Glomerular endothelial cell (primary cell): Measurements from ENCODE around the gene ALPG. TPM values are rescaled to one million over a fixed set of nuclear protein-coding genes. Genes with fewer than 3 reads are reported as not detected.
"Not testable (repeated sequence)": the region's sequence is repeated elsewhere in the genome, so short reads cannot be mapped to it uniquely, and the experiment has no call there.

Source experiments
- DNase-seq: peaks from one replicate; pipeline ENCODE4 v3.0.0-alpha.2; 2011; ENCODE audit warnings: low read depth, low spot score; ENCODE audit errors: extremely low read depth
- total RNA-seq: library from RNA; depleted of rRNA; stranded (reverse); fragments of >200 nt; gene quantifications from 2 replicates; pipeline ENCODE4 v1.2.3, GENCODE V29; 2015

Gene ALPG
- not detected in 2 replicates for total RNA-seq

DNA sequence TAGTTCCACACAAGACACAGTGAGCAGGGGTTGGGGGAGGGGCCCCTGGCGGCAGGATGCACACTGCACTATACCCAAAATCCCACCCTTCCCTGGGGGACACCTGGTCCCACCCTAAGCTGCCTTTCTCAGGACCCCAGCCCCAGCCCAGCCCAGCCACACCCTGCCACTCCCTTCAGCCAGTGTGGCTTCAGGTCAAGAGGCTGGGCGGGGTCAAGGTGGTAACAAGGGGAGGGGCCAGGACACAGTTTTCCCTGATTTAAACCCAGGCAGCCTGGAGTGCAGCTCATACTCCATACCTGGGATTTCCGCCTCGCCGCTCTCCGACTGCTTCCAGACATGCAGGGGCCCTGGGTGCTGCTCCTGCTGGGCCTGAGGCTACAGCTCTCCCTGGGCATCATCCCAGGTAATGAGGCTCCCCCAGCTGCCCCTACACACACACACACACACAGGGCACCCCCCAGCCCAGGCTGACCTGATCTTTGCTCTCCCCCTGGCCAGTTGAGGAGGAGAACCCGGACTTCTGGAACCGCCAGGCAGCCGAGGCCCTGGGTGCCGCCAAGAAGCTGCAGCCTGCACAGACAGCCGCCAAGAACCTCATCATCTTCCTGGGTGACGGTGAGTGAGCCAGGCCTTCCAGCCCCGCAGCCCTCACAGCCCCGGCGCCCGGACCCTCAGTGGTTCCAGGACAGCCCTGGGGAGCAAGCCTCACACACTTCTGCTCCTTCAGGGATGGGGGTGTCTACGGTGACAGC lies at the start of gene ALPG:
Gene ALPG, plus strand, starts transcription at position 289 of the 755 bp plus-strand sequence. Its CDS starts 51 bp downstream, at position 340.
- DNase-seq = no peak

DNA sequence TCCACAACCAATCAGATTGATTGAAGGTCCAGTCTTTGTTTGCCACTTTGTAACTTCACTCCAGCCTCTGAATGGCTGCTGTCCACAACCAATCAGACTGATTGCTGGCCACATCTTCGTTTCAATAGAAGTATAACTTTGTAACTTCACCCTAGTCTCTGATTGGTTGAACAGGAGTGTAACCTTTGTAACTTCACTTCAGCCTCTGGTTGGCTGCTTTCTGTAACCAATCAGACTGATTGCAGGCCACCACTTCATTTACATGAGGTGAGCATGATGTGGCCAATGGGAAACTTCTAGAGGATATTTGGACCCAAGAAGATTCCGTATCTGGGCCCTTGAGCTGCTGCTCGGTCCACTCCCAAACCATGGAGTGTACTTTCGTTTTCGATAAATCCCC lies 45.0 kb upstream of the ALPG start:
- no peak for DNase-seq

DNA sequence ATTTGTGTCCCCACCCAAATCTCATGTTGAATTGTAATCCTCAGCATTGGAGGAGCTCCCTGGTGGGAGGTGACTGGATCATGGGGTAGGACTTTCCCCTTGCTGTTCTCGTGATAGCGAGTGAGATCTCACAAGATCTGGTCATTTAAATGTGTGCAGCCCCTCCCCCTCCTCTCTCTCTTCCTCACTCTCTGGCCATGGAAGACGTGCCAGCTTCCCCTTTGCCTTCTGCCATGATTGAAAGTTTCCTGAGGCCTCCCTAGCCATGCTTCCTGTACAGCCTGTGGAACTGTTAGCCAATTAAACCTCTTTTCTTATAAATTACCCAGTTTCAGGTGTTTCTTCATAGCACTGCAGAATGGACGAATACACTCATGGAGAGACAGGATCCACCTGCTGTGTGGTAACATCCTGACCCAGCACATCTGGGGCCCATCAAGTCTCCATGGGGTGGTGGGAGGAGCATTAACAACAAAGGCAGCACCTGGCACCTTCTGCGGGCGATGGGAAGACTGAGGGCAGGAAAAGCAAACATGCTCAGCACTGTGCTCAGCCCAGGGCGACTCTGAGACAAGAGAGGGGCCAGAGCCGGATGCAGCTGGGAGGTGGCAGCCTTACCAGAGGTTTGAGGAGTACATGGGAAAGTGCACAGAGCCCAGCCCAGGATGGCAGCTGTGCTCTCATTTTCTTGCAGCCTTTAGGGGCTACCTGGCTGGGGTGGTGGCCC lies 44.3 kb upstream of the ALPG start:
- no peak for DNase-seq

DNA sequence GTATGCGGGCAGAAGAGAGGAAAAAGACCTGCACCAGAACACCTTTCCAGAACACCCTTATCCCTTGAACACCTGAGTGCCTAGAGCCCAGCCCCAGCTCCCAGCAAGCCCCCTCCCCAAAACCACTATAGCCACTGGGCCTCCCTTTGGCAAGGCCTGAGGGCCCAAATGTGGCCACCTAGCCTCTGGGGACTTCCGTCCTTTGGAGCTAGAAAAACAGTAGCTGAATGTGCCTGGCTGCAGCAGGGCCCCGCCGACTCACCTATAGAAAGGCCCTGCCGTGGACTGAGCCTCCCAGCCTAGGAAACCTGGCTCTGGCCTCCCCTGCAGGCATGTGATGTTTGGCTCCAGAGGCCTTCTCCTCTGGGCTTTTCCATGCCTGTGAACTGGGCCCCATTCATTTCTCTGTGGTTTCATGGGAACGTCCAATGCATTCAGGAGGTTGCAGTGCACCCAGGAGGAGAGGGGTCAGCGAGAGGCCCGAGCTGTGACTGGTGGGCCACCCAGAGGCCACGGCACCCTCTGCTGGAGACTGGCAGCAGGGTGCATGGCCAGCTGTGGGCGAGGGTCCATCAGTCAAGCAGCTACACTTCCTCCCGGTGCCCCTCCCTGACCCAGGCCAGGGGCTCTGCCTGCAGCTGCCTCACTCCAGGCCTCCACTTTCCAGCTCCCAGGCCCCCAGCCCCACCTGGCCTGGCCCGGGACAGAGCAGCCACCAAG lies 43.4 kb upstream of the ALPG start:
- DNase-seq = not testable (repeated sequence)

DNA sequence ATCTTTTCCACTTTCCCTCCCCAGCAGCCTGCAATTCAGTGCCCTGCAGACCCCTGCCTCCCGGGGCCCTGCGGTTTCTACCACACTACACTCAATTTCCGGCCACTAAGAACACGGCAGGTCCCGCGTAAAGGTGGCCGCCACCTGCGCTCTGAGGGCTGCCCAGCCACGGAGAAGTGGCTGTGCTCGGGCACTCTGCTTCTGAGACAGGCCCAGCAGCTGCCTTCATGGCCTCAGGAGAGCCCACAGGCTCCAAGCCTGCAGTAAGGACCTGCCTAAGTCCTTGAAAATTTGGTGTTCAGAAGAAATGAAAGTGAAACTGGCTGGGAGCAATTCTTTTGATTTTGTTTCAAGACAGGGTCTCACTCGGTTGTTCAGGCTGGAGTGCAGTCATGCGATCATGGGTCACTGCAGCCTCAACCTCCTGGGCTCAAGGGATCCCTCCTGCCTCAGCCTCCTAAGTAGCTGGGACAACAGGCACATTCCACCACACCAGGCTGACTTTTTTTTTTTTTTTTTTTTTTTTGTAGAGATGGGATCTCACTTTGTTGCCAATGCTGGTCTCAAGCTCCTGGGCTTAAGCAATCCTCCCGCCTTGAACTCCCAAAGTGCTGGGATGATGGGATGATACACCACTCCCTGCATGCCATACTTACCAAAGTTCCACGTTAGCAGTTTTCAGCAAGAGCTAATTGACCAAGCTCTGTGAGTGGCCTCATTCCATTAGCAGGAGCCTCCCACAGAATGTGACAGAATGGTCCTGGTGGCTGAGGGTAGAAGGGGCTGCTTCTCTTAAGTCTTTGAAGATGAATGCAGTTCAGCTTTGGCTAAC lies 42.6 kb upstream of the ALPG start:
- no peak for DNase-seq

DNA sequence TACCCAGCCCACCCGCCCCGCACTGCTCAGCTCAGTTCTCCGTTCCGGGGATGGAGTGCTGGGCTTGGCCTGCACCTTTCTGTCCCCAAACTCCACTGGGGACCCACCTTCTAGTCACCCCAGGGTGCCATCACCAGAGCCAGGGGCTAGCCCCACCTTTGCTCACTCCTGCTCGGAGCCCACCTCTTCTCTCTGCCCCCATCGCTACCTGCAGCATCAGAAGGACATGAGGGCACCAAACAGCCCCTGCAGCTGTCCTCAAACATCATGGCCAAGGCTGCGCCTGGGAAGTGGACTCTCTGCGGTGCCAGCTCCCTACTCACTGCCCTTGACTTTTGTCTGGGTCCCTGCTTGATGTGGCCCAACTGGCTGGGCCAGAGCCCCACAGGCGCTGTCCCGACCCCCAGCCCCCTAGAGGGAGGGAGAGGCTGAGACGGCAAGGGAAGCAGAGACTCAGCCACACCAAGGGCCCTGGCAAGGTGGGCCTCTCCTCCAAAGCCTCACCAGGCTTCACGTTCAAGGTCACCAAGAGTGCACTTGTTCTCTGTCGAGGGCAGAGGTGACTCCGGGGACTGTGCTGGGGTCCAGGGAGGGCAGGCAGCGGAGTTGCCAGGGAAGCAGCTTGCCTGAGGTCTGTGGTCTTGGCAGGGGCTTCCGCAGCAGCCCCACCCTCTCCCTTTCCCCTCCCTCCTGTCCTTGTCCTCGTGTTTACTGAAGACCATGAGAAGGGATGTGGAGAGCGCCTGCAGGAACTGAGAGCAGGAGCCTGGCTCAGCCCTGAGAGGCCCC lies 41.6 kb upstream of the ALPG start:
- DNase-seq = not testable (repeated sequence)

DNA sequence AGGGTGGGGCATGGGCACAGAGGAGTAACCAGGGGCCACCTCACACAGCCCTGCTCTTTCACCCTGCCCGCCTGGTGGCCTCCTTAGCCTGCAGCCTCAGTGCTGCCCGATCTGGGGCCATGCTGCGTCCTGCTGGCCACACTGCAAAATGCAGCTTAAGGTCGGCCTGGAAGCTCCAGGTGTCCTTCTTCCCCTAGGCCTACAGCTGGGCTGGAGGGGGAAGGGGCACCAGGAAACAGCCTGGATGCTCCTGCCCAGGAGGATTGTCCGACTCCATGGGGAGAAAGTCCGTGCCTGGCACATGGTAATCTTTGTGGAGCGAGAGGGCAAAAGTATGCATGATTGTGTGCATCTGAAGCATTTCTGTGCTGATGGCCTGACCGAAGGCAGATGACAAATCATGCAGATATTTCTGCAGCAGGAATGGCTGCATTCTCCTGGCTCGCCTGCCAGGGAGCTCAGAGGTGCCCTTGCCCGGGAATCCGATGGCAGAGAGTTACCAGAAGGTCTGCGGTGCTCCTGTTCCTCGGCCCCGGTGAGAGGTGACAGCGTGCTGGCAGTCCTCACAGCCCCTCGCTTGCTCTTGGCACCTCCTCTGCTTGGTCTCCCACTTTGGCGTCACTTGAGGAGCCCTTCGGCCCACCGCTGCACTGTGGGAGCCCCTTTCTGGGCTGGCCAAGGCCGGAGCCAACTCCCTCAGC lies 40.9 kb upstream of the ALPG start:
- DNase-seq = no peak

DNA sequence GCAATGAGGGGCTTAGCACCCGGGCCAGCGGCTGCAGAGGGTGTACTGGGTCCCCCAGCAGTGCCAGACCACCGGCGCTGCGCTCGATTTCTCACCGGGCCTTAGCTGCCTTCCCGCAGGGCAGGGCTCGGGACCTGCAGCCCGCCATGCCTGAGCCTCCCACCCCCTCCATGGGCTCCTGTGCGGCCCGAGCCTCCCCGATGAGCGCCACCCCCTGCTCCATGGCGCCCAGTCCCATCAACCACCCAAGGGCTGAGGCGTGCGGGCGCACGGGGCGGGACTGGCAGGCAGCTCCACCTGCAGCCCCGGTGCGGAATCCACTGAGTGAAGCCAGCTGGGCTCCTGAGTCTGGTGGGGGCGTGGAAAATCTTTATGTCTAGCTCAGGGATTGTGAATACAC lies 40.2 kb upstream of the ALPG start:
- DNase-seq = not testable (repeated sequence)

DNA sequence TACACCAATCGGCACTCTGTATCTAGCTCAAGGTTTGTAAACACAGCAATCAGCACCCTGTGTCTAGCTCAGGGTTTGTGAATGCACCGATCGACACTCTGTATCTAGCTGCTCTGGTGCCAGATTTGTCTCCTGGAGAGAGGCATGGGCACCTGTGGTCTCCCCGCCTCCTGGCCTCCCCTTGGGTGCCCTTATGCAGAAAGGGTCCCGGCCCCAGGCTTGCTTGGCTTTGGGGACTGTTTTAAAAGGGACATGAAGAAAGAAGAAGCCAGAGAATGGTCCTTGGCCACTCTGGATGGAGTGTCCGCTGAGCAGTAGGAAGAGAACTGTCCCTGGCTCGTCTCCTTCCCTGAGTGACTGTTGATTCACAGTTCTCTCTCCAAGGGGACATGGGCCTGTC lies 39.6 kb upstream of the ALPG start:
- DNase-seq = no peak

DNA sequence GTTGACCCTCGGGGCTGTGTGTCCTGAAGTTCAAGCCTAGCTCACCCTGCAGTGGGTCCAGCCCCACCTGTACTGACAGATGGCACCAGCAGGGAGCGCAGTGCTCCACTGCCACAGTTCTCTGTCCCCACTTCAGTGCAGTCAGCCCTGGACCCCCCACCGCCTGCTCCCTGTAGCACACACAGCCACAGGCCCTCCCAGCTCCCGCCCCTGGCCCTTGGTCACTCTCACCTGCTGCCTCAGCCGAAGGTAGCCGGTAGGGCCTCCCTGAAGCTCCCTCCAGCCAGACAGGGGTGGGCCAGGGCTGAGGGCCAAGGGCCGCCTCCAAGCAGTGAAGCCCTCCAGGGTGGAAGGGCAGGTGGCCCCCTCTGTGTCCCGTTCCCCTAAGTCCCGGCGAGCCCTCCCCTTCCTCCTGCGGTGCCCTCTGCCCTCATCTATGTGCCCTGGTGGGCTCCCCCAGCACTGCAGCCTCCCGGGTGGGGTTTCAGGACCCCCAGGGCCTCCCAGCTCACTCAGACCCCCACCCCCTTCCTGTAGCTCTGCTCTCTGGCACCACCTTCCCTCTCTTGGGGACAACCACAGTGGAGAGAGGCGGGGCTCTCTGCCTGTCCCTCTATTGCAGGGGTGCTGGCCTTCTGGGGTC lies 38.9 kb upstream of the ALPG start:
- no peak for DNase-seq

DNA sequence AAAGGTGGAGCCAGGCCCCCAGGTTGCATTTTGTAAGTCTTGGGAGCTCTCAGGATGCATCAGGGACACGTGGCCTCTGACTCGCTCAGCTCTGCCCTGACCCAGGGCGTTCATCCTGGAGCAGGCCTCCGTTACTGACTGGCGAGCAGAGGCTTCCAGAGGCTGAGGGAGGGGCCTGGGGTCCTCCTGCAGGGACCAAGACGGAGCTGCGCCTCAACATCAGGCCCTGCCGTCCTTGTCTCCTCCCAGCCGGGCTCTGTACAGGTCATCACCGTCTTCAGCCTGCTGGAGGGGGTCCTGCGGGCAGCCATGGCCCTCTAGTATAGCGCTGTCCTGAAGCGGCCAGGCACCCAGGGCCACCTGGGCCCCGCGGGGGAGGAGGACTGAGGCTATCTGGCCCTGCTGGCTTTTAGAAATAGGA lies 38.3 kb upstream of the ALPG start:
- DNase-seq = no peak

DNA sequence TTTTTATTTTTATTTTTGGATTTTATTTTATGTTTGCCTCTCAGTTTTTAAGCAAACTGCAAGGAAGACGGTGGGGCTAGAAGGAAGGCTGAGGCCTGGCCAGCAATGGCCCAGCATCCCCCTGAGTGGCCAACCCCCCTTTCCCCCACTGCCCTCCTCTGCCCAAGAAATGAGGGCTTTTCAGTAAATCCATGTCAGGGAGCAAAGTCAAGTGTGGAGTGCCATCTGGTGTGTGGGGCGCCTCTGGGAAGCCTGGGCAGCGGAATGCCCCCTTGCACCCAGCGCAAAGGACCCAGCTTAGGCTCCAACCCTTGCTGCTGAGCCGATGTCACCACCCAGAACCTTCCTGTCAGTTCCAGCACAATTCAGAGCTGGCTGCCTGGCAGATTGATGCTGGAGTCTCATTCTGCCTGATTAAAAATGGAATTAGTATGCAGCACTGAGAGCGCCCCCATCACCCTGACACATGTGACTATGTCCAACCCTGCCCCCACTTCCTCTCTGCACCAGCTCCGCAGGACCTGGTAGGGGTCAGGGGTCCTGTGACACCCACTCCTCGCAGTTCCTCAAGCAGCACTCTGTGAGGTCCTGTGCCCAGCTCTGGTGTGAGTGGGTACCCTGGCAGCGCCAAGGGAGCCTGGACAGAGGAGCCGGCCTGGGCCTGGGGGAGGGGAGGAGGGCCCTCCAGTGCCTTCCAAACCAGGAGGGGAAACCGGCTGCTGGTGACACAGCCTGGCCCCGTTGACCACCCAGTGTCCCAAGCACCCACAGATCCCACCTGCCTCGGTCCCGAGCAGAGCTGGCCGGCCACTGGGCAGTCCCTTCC lies 37.3 kb upstream of the ALPG start:
- no peak for DNase-seq

DNA sequence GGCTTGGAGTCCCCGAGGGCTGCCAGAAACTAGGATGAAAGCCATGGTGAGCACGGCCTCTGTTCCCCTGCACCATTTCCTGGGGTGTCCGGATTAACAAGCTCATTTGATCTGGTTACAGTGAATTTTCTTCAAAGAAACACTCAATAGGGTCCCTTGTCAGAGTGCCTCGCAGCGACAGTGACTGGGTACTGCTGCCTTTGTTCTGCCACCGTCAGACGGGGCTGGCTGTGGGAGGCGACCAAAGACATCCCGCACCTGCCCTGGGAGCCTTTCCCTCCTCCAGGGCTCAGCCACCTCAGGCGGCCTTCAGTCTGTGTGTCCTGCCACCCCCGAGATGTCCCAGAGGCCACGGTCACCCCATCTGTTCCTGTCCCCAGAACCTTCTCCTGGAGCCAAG lies 36.6 kb upstream of the ALPG start:
- DNase-seq = not testable (repeated sequence)

DNA sequence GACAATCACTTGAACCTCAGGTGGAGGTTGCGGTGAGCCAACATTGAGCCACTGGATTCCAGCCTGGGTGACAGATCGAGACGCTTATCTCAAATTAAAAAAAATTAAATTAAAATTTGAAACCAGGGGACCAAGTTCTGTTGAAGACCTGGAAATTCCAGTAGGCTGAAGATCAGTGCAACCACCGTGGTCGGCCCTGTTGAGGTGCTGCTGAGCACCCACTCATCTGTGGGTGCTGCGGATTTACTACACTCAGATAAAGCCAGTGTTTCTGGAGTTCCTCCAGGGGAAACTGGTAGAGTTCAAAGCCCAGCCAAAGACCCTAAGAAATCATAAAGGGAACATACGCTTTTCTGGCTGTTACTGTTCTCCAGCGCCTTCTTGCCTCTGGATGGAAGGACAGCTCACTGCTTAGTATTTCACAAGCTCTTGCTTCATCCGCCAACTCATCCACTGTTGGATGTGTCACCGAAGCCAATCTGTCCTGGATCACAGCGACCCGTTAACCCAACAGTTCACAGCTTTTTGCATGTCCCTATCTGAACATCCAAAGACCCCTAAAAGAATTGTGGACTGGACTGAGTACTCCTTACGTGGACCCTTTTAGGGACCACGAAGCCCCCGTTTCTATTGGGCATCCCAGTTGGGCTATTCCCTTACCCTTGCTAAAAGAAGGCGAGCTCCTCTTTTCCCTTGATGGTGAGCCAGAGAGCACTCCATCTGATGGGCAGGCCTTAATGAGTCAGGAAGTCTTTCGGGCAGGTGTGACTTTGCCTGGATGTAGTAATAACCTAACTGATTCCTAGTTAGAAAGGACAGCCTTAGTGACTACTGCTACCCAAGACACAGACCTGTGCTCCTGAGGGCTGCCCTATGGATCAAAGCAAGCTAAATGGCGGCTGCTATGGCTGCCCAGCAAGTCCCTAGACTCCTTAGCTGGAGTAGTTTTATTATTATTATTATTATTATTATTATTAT lies 34.1 kb upstream of the ALPG start:
- DNase-seq = no peak

DNA sequence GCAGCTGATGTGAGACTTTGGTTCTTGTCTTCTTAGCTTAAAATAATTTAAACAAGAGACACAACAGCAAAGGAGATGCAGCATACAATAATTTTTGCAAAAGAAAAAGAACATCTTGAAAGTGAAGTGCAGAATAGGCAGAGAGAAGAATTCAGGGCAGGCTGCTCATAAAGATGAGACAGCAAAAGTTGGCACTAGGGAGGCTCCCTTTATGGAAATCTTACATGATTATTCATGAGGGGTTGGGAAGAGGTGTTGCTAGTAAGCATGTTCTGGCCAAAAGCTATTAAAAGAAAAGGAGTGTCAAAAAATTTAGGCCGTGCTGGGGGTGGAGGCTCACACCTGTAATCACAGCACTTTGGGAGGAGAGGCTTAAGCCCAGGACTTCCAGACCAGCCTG lies 32.3 kb upstream of the ALPG start:
- no peak for DNase-seq

DNA sequence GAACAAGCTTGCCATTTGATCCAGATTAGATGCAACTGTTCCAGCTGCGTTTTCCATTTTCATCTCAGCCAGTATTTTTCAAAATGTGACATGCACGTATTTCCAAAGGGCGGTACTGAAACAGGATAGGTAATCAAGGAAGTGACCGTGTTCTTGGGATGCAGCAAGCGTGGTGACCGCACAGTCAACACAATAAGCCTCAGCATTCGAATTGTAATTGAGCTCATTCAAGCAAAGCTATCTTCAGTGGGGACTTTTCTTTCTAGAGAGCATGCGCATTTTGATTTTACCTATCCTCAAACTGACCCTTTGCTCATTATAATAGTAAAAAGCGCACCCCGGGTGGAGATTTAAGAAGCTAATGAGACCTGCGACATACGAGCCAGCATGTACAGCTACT lies 31.5 kb upstream of the ALPG start:
- no peak for DNase-seq

DNA sequence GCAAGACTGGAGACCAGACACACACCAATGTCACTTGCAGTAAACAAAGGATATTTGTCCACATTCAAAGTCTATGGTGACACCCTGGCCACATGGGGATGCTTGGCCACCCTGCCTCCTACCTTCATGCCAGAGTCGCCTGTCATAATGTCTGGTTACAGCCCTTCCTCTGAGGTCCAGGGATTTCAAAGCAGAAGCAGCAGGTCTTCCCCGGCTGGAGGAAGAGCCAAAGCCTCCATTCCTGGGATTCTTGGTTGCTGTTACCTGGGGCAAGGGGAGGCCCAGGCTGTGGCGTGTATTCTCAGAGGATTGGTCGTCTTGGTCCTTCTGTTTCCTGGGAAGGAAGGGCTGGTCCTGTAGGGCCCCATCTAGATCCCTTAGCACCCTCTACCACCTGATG lies 30.4 kb upstream of the ALPG start:
- DNase-seq = no peak
